ENCODE data around the gene PCDH9.

DNA sequence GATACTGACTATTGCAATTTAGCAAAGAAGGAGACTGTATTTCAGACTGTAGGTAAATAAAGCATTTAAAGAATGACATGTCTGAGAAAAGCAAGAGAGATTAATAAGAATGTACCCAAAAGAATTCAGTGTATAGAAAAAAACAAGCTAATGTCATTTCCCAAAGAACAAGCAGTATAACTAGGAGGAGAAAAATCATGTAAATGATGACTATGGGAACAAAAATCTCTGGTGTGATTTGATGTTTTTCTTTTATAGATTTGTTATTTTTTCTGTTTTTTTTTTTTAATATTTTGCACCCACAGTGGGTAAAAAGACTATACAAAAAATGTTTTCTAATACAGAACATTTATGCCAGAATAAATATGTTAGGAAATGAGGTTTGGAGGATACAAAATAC, 801.0 kb downstream of the PCDH9 start:
- TF ChIP-seq, protein P1, sequence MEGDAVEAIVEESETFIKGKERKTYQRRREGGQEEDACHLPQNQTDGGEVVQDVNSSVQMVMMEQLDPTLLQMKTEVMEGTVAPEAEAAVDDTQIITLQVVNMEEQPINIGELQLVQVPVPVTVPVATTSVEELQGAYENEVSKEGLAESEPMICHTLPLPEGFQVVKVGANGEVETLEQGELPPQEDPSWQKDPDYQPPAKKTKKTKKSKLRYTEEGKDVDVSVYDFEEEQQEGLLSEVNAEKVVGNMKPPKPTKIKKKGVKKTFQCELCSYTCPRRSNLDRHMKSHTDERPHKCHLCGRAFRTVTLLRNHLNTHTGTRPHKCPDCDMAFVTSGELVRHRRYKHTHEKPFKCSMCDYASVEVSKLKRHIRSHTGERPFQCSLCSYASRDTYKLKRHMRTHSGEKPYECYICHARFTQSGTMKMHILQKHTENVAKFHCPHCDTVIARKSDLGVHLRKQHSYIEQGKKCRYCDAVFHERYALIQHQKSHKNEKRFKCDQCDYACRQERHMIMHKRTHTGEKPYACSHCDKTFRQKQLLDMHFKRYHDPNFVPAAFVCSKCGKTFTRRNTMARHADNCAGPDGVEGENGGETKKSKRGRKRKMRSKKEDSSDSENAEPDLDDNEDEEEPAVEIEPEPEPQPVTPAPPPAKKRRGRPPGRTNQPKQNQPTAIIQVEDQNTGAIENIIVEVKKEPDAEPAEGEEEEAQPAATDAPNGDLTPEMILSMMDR (IDR thresholded peaks at IDR 0.05), result no peak
- no peak for TF ChIP-seq POLR2A (IDR thresholded peaks at IDR 0.05)
